H1 (cell line): Measurements from ENCODE around the gene NR3C1. TPM values are rescaled to one million over a fixed set of nuclear protein-coding genes. Genes with fewer than 3 reads are reported as not detected.

Experiments used
- CTCF ChIA-PET: fragments of 300-600 bp; sonication (Branson Sonifier 250); formaldehyde crosslinking; loops from one replicate; lab custom pipeline; 2021; ENCODE audit not compliant: partially characterized antibody; lab: Charles Lee
- POLR2A ChIA-PET: fragments of 300-600 bp; sonication (Branson Sonifier 250); formaldehyde crosslinking; loops from one replicate; lab custom pipeline; 2021; ENCODE audit warnings: inconsistent platforms; ENCODE audit not compliant: partially characterized antibody; lab: Charles Lee
- DNase-seq, 2 experiments: peaks; one replicate each; pipeline versions ENCODE4 v3.0.0 to v3.0.0-alpha.2; 2010 to 2022; ENCODE audit warnings: low spot score in 2 of 2, low read depth in 1 of 2, mixed read lengths in 1 of 2
- FAIRE-seq: peaks from 2 replicates; lab custom pipeline; 2011; peaks lifted over from hg19 to GRCh38; lab: Jason Lieb, UNC
- H2AFZ ChIP-seq: 2 replicates; pipeline ENCODE4 v1.8.1; 2012; ENCODE audit warnings: low read length, inconsistent platforms
- H2AK5ac ChIP-seq: 2 replicates; pipeline ENCODE4 v1.6.1; 2013; ENCODE audit warnings: low read depth, low read length
- H2BK120ac ChIP-seq: replicated peaks from 2 replicates; pipeline ENCODE3; 2013; ENCODE audit warnings: low read depth, low read length, inconsistent platforms
- H2BK12ac ChIP-seq: 2 replicates; pipeline ENCODE4 v1.6.1; 2013; ENCODE audit warnings: low read depth, low read length
- H2BK15ac ChIP-seq: 2 replicates; pipeline ENCODE4 v1.6.1; 2013; ENCODE audit warnings: low read length
- H2BK20ac ChIP-seq: 2 replicates; pipeline ENCODE4 v1.6.1; 2013; ENCODE audit warnings: low read length
- H2BK5ac ChIP-seq: 2 replicates; pipeline ENCODE4 v1.6.1; 2013; ENCODE audit warnings: low read depth, low read length
- H3K14ac ChIP-seq: 2 replicates; pipeline ENCODE4 v1.6.1; 2013; ENCODE audit warnings: inconsistent platforms; ENCODE audit not compliant: insufficient read length
- H3K18ac ChIP-seq: 2 replicates; pipeline ENCODE4 v1.6.1; 2013; ENCODE audit warnings: low read length; ENCODE audit errors: extremely low read depth
- H3K23ac ChIP-seq: 2 replicates; pipeline ENCODE4 v1.6.1; 2013; ENCODE audit warnings: inconsistent platforms; ENCODE audit not compliant: insufficient read length
- H3K23me2 ChIP-seq: 2 replicates; pipeline ENCODE4 v1.6.1; 2013; ENCODE audit warnings: low read depth, low read length
- H3K27ac ChIP-seq: 2 replicates; pipeline ENCODE4 v1.6.1; 2011; ENCODE audit warnings: low read depth, low read length, inconsistent platforms
- H3K27me3 ChIP-seq, 4 experiments: replicated peaks in 1 of 4; 1 replicate in 1 of 4; 2 replicates in 3 of 4; pipeline versions ENCODE4 v1.6.1 to v1.8.1; 2011 to 2013; ENCODE audit warnings: low read length in 3 of 4, mild to moderate bottlenecking in 3 of 4, inconsistent platforms in 2 of 4, mixed read lengths in 2 of 4, moderate library complexity in 1 of 4; ENCODE audit not compliant: control insufficient read depth in 3 of 4, insufficient read depth in 3 of 4; ENCODE audit errors: extremely low read depth in 1 of 4
- H3K36me3 ChIP-seq, 4 experiments: 2 replicates each; pipeline versions ENCODE4 v1.6.1 to v1.8.1; 2011 to 2013; ENCODE audit warnings: mild to moderate bottlenecking in 4 of 4, low read length in 3 of 4, moderate library complexity in 2 of 4, control low read depth in 1 of 4, inconsistent platforms in 1 of 4; ENCODE audit not compliant: insufficient read depth in 4 of 4, control insufficient read depth in 2 of 4
- H3K4ac ChIP-seq: replicated peaks from 2 replicates; pipeline ENCODE3; 2013; ENCODE audit warnings: low read length, low read depth, mixed read lengths, inconsistent platforms; ENCODE audit not compliant: insufficient read length
- H3K4me1 ChIP-seq, 4 experiments: replicated peaks in 1 of 4; 1 replicate in 1 of 4; 2 replicates in 3 of 4; pipeline versions ENCODE4 v1.6.1 to v1.8.1; 2011 to 2013; ENCODE audit warnings: low read length in 3 of 4, inconsistent platforms in 2 of 4, mixed read lengths in 1 of 4; ENCODE audit not compliant: insufficient read depth in 4 of 4, control insufficient read depth in 3 of 4
- H3K4me2 ChIP-seq, 2 experiments: 2 replicates each; pipeline versions ENCODE4 v1.6.1 to v1.8.1; 2011 to 2013; ENCODE audit warnings: low read depth in 2 of 2, low read length in 2 of 2, control low read depth in 1 of 2, inconsistent platforms in 1 of 2, mild to moderate bottlenecking in 1 of 2; ENCODE audit not compliant: insufficient read depth in 1 of 2
- H3K4me3 ChIP-seq, 4 experiments: fragments of 200-600, 300-600 bp in 1 of 4; sonication (generic), shearing (Covaris generic), sonication (Bioruptor Twin) in 1 of 4; 2 replicates each; pipeline versions ENCODE4 v1.5.1 to v1.8.1; 2011 to 2016; ENCODE audit warnings: low read length in 4 of 4, low read depth in 3 of 4, control low read depth in 2 of 4, inconsistent platforms in 2 of 4, mild to moderate bottlenecking in 2 of 4, mixed read lengths in 1 of 4, moderate library complexity in 1 of 4; ENCODE audit not compliant: insufficient read depth in 2 of 4; ENCODE audit errors: extremely low read depth in 1 of 4
- H3K56ac ChIP-seq: replicated peaks from 2 replicates; pipeline ENCODE3; 2013; ENCODE audit warnings: low read depth, mild to moderate bottlenecking, mixed read lengths, low read length, inconsistent platforms; ENCODE audit not compliant: insufficient read length
- H3K79me1 ChIP-seq: 2 replicates; pipeline ENCODE4 v1.6.1; 2013; ENCODE audit warnings: low read depth, low read length, control low read depth
- H3K79me2 ChIP-seq, 2 experiments: 2 replicates each; pipeline versions ENCODE4 v1.6.1 to v1.8.1; 2012 to 2013; ENCODE audit warnings: low read length in 2 of 2, mild to moderate bottlenecking in 2 of 2, inconsistent platforms in 1 of 2; ENCODE audit not compliant: insufficient read depth in 2 of 2, control insufficient read depth in 1 of 2
- H3K9ac ChIP-seq, 4 experiments: replicated peaks in 1 of 4; 1 replicate in 1 of 4; 2 replicates in 3 of 4; pipeline versions ENCODE4 v1.6.1 to v1.8.1; 2011 to 2013; ENCODE audit warnings: low read depth in 3 of 4, low read length in 3 of 4, control low read depth in 2 of 4, mild to moderate bottlenecking in 2 of 4, moderate library complexity in 2 of 4, inconsistent platforms in 1 of 4; ENCODE audit errors: extremely low read depth in 1 of 4
- H3K9me3 ChIP-seq, 2 experiments: 2 replicates each; pipeline versions ENCODE4 v1.6.1 to v1.8.1; 2012 to 2013; ENCODE audit warnings: mild to moderate bottlenecking in 2 of 2, moderate library complexity in 2 of 2, control low read depth in 1 of 2, inconsistent platforms in 1 of 2, low read depth in 1 of 2, low read length in 1 of 2, mixed read lengths in 1 of 2; ENCODE audit not compliant: insufficient read depth in 2 of 2
- H4K20me1 ChIP-seq, 2 experiments: replicated peaks in 1 of 2; 2 replicates each; pipeline versions ENCODE3 to v1.8.1; 2011 to 2013; ENCODE audit warnings: inconsistent platforms in 2 of 2, low read length in 2 of 2, mild to moderate bottlenecking in 1 of 2; ENCODE audit not compliant: insufficient read depth in 2 of 2, control insufficient read depth in 1 of 2
- H4K5ac ChIP-seq: 2 replicates; pipeline ENCODE4 v1.6.1; 2013; ENCODE audit warnings: low read length, low read depth, mixed read lengths, inconsistent platforms; ENCODE audit not compliant: insufficient read length
- H4K8ac ChIP-seq: 2 replicates; pipeline ENCODE4 v1.8.0; 2013; ENCODE audit warnings: mild to moderate bottlenecking, moderate library complexity, low read length, inconsistent platforms; ENCODE audit not compliant: insufficient read depth; ENCODE audit errors: extremely low read depth
- H4K91ac ChIP-seq: replicated peaks from 2 replicates; pipeline ENCODE3; 2013; ENCODE audit warnings: low read length, mixed read lengths, inconsistent platforms; ENCODE audit not compliant: insufficient read length
- WGBS, 2 experiments: shearing (Covaris generic) in 1 of 2; methylation state at CpG; one replicate each; pipeline versions ENCODE4 v1.1.6 to v1.1.7; 2013 to 2015; ENCODE audit warnings: low lambda C conversion rate in 2 of 2, mixed read lengths in 2 of 2, inconsistent platforms in 1 of 2, low coverage in 1 of 2, missing lambda C conversion rate in 1 of 2; ENCODE audit not compliant: insufficient replicate concordance in 2 of 2, insufficient coverage in 1 of 2, insufficient read length in 1 of 2; ENCODE audit errors: extremely low coverage in 1 of 2, missing lambda C conversion rate in 1 of 2; 5-methylcytosine and 5-hydroxymethylcytosine counted together
- polyA plus RNA-seq, 7 experiments: library from polyadenylated mRNA; depleted of rRNA in 3 of 7; stranded (reverse) in 5 of 7; unstranded in 2 of 7; fragments of >200 nt in 5 of 7; fragments of 200-250 nt in 2 of 7; gene quantifications; 1 replicate in 5 of 7; 2 replicates in 1 of 7; 4 replicates in 1 of 7; pipeline versions ENCODE4 v1.2.1 to v1.2.3, GENCODE V29; 2011 to 2013; ENCODE audit warnings: missing spikeins in 2 of 7, mixed read lengths in 2 of 7
- total RNA-seq: library from RNA; stranded (reverse); fragmentation: NEBNext Ultra II Directional; extraction: Animal tissue kit (Norgen Biotek cat#: 25700); gene quantifications from 2 replicates; pipeline ENCODE4 v1.2.1, GENCODE V29; 2021

The NR3C1 gene
- total and polyA plus RNA-seq, 2 of the 8 experiments (the other 6 are each of a cell fraction or from before 2014, with no cell fraction given) = 1.7 to 5.4 TPM

DNA sequence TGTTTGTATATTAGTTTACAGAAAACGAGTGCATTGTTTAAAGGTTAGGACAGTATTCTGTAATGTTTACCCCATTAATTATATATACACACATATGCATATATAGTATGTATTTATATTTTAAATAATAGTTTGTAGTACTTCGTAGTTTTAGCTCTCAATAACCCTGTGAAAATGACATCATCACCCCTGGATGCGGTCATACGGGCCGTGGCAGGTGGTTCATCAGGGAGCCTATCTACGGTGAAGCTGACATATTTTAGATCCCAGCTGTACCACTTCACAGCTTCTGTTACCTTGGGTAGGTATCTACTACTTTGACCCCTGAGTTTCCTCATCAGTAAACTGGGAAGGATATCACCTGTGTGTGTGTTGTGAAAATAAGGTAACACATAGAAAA is 87.1 kb downstream of the NR3C1 start:
- Histone ChIP-seq H2BK5ac (no peak overlapping the region), H4K91ac (no peak overlapping the region), H3K9me3 (no peaks in the 10 kb centered on the region), H3K79me1 (no peaks in the 10 kb centered on the region), H3K56ac (no peak overlapping the region), H3K27ac (no peak overlapping the region), H3K36me3 (no peaks in the 10 kb centered on the region; a peak in 1 of 8 replicates), H2AK5ac (no peak overlapping the region), H4K8ac (no peak overlapping the region), H3K27me3 (no peaks in the 10 kb centered on the region), H3K4me3 (no peak overlapping the region), H2BK120ac (no peak overlapping the region), H4K20me1 (no peaks in the 10 kb centered on the region), H2BK12ac (no peak overlapping the region), H3K4ac (no peak overlapping the region), H2BK20ac (no peak overlapping the region), H3K14ac (no peak overlapping the region), H3K4me1 (0 out of 7 replicates have a peak, but pooled peaks cover 0 to 4% (median 0%) of the 10 kb centered on the region in 4 experiments), H3K23ac (no peak overlapping the region), H2BK15ac (no peak overlapping the region), H2AFZ (no peak overlapping the region), H4K5ac (no peak overlapping the region), H3K9ac (no peak overlapping the region), H3K18ac (no peak overlapping the region), H3K4me2 (no peak overlapping the region), H3K23me2 (no peaks in the 10 kb centered on the region; the same call in 1 of the 2 replicates), H3K79me2 (no peaks in the 10 kb centered on the region)
- POLR2A ChIA-PET = no interaction called here
- CTCF ChIA-PET = no interaction called here
- no peak for DNase-seq
- no peak for FAIRE-seq
- WGBS, 2 experiments = 91% methylated on average over 6 of the region's 6 CpGs; no CpG with 5 or more reads in 1 of the 2 experiments
